Spinal cord (tissue), 10 donors: Measurements from ENCODE around the gene RRAS2. TPM values are rescaled to one million over a fixed set of nuclear protein-coding genes. Genes with fewer than 3 reads are reported as not detected.
"Not testable (repeated sequence)": the region's sequence is repeated elsewhere in the genome, so short reads cannot be mapped to it uniquely, and the experiment has no call there.

Experiments used
- DNase-seq, 6 donors: peaks; one replicate each; pipeline versions ENCODE4 v3.0.0 to v3.0.0-alpha.2; 2013 to 2015; ENCODE audit warnings: low spot score in 6 of 6, low read depth in 4 of 6
- H3K27ac ChIP-seq: one replicate; pipeline ENCODE4 v1.5.1; 2013; ENCODE audit warnings: low read depth, low read length, control low read depth
- H3K27me3 ChIP-seq: one replicate; pipeline ENCODE4 v1.6.1; 2013; ENCODE audit warnings: low read length; ENCODE audit not compliant: control insufficient read depth, insufficient read depth
- H3K36me3 ChIP-seq: one replicate; pipeline ENCODE4 v1.6.1; 2013; ENCODE audit warnings: low read length; ENCODE audit not compliant: control insufficient read depth, insufficient read depth
- H3K4me1 ChIP-seq: one replicate; pipeline ENCODE4 v1.6.1; 2013; ENCODE audit warnings: low read length; ENCODE audit not compliant: control insufficient read depth, insufficient read depth
- H3K4me3 ChIP-seq: one replicate; pipeline ENCODE4 v1.5.1; 2013; ENCODE audit warnings: low read depth, low read length, control low read depth
- H3K9me3 ChIP-seq: one replicate; pipeline ENCODE4 v1.6.1; 2013; ENCODE audit warnings: low read length; ENCODE audit not compliant: control insufficient read depth, insufficient read depth
- WGBS: methylation state at CpG from one replicate; pipeline ENCODE4 v1.1.5; 2013; ENCODE audit warnings: missing lambda C conversion rate; ENCODE audit not compliant: insufficient coverage; 5-methylcytosine and 5-hydroxymethylcytosine counted together
- polyA plus RNA-seq, 2 donors: library from polyadenylated mRNA; unstranded; fragments of 120-200 nt; gene quantifications; one replicate each; pipeline ENCODE4 v1.2.1, GENCODE V29; 2013; ENCODE audit not compliant: insufficient read length in 2 of 2
- total RNA-seq, 2 donors: library from RNA; depleted of rRNA in 1 of 2; stranded (reverse); fragments of 120-200 nt in 1 of 2; fragments of >200 nt in 1 of 2; gene quantifications; one replicate each; pipeline versions ENCODE4 v1.2.3 to v1.2.4, GENCODE V29; 2013 to 2014
- donor health status: healthy.

Gene RRAS2
- total and polyA plus RNA-seq, 4 donors = 44.0 to 56.2 (median 53.3) TPM

DNA sequence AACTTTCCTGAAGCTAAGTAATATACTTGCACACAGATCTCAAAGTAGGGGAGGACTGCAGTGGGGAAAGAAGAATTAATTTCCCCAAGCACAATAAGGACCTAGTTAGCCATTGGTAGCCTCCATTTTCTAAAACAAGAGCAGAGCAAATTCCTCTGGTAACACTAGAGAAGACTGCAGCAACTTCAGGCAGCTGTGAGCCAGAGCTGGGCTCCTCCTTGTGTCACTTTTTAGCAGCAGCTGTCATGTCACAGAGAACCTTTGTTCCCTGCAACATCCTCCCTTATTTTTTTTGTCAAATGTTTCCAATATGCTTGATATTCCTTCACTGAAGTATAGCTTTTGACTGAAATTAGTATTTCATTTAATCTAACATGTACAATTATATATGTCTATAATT, 54.4 kb downstream of the RRAS2 start:
- H3K27me3 ChIP-seq = no peaks in the 10 kb centered on the region
- H3K9me3 ChIP-seq = no peaks in the 10 kb centered on the region
- H3K36me3 ChIP-seq = no peaks in the 10 kb centered on the region
- H3K4me1 ChIP-seq = no peaks in the 10 kb centered on the region
- peak in 1 of 6 donors; percentile 20 for DNase-seq
- no peak overlapping the region for H3K4me3 ChIP-seq
- H3K27ac ChIP-seq = no peak overlapping the region

DNA sequence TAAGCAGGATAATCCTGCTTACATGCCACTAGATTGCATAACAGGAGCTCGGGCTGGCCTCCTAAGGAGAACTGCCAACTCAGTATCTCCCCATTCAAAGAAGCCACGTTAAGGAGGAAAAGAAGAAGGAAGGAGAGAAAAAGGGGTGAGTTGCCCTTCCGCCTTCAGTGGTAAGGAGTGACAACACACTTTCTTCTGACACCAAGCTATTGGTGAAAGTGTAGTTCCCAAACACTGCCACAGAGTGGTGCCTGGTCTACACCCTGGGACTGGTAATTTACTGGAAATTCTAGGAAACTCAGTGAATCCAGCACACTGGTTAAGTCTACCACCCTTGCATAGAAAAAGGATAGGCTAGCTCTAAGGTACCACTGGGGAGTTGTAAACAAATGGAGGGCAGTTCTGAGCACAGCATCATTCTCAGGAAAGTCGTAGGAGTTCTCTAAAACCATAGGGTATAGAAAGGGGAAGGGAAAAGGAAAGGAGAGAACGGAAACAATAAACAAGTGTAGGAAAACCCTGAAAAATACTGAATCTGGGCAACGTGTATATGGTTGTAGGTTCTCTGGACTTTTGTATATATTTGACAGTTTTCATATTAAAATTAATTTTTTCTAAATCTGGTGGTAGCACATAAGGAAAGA, 58.2 kb downstream of the RRAS2 start:
- Histone ChIP-seq H3K9me3 (no peaks in the 10 kb centered on the region), H3K27me3 (no peaks in the 10 kb centered on the region), H3K27ac (no peak overlapping the region), H3K4me1 (no peaks in the 10 kb centered on the region), H3K4me3 (no peak overlapping the region), H3K36me3 (no peaks in the 10 kb centered on the region)
- DNase-seq = peak; percentile 27 to 89 (median 46)
- WGBS = 25% methylated on average over 2 of the region's 6 CpGs

DNA sequence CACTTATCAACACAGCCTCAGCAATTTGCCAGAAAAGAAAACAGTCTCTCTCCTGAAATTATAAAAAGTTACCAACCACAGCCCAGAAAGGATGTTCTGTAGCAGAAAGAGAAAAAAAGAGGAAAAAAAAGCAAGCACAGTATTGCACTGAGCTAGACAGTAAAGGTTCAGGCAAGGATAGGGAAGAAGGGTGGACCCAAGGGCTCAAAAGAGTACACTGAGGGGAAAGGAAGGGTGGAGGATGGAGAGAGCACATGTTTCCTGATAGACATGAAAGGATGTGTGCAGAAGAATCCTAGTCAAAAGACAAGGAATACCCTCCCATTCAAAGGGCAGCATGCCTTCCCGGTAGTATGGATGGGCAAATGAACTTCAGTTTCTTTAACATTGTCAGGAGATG, 59.1 kb downstream of the RRAS2 start:
- H3K27ac ChIP-seq = no peak overlapping the region
- no peaks in the 10 kb centered on the region for H3K4me1 ChIP-seq
- no peak for DNase-seq
- no peaks in the 10 kb centered on the region for H3K9me3 ChIP-seq
- no peaks in the 10 kb centered on the region for H3K36me3 ChIP-seq
- no CpG with 5 or more reads among the region's 1 CpG for WGBS
- H3K4me3 ChIP-seq = no peak overlapping the region
- no peaks in the 10 kb centered on the region for H3K27me3 ChIP-seq

DNA sequence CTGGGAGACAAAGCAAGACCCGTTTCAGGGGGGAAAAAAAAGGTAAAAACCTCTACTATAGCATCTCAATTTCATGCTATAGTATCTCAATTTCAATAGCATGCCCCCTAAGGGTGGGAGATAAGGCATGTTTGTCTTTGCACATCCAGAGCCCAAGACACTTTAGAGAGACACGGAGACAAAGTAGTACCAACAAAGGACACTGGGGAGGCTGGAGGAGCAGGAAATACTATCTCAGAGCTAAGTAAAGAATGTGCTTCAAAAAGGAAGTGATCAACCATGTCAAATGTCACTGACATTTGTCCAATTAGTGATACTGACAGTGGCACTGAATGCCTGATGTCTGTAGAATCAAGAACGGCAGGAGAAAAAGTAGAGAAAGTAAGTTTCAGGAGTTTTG, 68.6 kb downstream of the RRAS2 start:
- Histone ChIP-seq H3K4me3 (no peak overlapping the region), H3K9me3 (no peaks in the 10 kb centered on the region), H3K4me1 (no peaks in the 10 kb centered on the region), H3K27me3 (no peaks in the 10 kb centered on the region), H3K36me3 (no peaks in the 10 kb centered on the region), H3K27ac (no peak overlapping the region)
- no peak for DNase-seq
- WGBS = 73% methylated on average over 2 of the region's 3 CpGs

DNA sequence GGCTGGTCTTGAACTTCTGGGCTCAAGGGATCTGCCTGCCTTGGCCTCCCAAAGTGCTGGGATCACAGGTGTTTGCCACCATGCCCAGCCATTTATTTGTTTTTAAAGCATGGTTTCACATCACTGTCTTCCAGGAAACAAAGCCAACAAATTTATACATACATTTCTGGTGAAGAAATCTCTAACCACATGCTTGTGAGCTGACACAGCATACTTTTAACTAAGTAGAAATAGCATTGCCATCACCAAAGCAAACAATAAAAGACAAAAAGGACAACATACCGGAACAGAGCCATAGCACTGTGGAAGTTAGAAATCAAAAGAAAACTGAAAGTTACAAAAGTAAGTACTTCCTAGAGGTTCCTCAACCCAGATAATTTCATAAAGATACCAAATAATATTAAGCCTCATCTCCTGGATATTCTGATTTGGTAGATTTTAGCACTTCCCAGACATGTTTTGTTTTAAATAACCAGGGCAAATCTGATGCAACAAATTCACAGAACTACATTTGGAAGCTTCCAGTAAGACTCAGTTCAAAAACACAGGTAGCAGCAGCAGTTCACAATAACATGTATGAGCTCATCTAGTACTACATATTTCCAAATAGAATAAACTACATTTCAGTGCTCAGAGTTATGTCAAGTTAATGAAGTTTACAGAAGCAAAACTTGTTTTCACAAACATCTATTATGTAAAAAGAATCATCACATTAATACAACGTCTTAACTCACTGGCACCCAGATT, 70.6 kb downstream of the RRAS2 start:
- H3K9me3 ChIP-seq = no peaks in the 10 kb centered on the region
- no peak for DNase-seq
- no peak overlapping the region for H3K4me3 ChIP-seq
- no peak overlapping the region for H3K27ac ChIP-seq
- H3K36me3 ChIP-seq = no peaks in the 10 kb centered on the region
- WGBS = 83% methylated on average over 1 of the region's 2 CpGs
- H3K4me1 ChIP-seq = no peaks in the 10 kb centered on the region
- H3K27me3 ChIP-seq = no peaks in the 10 kb centered on the region

DNA sequence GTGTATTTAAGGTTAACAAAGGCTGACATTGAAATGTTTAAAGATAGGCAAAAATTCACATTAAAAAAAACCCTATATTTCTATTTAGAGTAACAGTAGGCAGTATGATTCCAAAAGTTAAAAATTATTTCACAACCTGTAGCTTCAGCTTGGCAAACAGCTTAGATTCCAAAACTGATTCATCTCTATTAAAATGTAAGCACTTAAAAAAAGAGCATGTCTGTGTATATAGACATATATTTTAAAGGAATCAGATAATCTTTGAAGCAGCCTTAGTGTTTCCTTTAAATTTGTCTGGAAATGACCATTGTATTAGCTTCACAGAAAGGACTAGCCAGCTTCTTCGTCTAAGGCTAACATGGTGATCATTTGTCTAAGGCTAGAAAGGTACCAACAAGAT, 80.1 kb downstream of the RRAS2 start:
- not testable (repeated sequence) for H3K36me3 ChIP-seq, H3K4me1 ChIP-seq, DNase-seq, H3K27ac ChIP-seq, H3K4me3 ChIP-seq, H3K27me3 ChIP-seq, H3K9me3 ChIP-seq
- no CpG with 5 or more reads among the region's 1 CpG for WGBS

DNA sequence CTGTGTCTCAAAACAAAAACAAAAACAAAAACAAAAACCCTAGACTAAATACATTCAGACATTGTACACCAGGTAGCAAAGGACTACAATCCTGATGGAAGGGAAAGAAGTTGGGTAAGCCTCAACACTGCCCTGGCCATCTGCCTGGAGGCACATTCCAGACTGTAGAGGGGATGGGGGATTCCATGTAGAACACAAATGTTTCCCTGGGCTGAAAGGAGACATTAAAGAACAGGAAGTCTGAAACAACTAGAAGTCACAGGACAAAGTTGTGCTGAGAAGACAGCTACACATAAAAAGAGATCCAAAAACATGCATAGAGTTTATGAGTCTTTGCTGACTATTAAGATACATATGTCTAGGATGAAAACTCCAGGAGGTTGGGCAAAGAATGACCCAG, 83.9 kb downstream of the RRAS2 start:
- DNase-seq = no peak
- Histone ChIP-seq H3K27ac (no peak overlapping the region), H3K4me3 (no peak overlapping the region), H3K9me3 (no peaks in the 10 kb centered on the region), H3K36me3 (peaks cover 2% of the 10 kb centered on the region), H3K27me3 (no peaks in the 10 kb centered on the region), H3K4me1 (no peaks in the 10 kb centered on the region)

DNA sequence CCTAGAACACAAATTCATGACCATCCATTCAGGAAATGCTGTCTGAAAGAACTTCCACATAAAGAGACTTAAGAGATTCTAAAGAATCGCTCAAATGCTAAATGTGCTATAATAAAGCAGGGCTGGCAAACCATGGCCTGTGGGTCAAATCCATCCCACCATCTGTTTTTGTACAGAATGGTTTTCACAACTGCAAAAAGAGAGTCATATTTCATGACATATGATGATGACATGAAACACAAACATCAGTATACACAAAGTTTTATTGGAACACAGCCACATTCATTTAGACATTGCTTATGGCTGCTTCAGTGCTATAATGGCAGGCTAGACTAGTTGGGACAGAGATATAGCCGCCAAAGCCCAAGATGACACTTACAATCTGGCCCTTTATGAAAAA, 85.1 kb downstream of the RRAS2 start:
- no CpG with 5 or more reads among the region's 2 CpGs for WGBS
- DNase-seq = peak in 1 of 6 donors; percentile 38
- H3K4me3 ChIP-seq = no peak overlapping the region
- peaks cover 2% of the 10 kb centered on the region for H3K36me3 ChIP-seq
- H3K27ac ChIP-seq = no peak overlapping the region
- no peaks in the 10 kb centered on the region for H3K27me3 ChIP-seq
- no peaks in the 10 kb centered on the region for H3K9me3 ChIP-seq
- H3K4me1 ChIP-seq = no peaks in the 10 kb centered on the region

DNA sequence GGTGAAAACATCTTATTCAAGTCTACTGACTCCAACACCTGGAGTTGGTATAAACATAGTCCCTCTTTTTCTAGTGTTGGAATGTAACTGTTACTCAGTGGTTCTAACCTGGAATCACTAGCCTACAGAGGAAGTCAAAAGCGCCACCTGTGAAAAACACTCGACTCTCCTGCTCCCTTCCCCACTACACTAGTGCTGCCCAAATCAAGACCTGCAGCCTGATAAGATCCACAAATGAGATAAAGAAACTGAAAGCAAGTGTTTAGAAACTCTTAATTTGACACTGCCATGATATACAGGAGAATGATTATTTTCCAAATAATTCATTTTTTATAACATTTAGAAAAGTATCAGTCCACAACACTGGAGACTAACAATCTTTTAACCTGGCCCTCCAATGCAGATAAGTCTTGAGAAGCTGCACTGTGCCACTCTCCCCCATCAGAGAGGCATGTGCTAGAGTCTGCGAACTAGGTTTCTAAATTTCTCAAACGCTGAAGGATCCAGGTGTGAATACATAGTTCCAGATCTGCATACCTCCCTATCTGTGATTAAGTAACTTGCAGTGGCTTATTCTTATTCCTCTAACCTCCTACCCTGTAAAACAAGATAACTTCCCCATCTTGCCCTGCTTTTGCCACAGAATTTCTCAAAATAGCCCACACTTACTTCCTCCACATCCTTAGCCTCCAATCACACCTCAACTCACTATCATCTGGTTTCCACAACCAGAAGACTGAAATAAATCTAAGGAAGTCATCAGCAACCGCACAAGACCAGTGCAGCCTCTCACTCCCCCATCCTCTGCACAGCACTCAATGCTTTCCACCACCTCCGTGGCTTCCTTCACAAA, 88.1 kb downstream of the RRAS2 start:
- DNase-seq = no peak
- no peaks in the 10 kb centered on the region for H3K27me3 ChIP-seq
- peaks cover 2% of the 10 kb centered on the region for H3K36me3 ChIP-seq
- H3K9me3 ChIP-seq = no peaks in the 10 kb centered on the region
- no peak overlapping the region for H3K27ac ChIP-seq
- no peak overlapping the region for H3K4me3 ChIP-seq
- 67% methylated on average over 4 of the region's 6 CpGs for WGBS
- no peaks in the 10 kb centered on the region for H3K4me1 ChIP-seq
